ENCODE results near the gene ERCC6L2. TPM values are rescaled to one million over a fixed set of nuclear protein-coding genes. Genes with fewer than 3 reads are reported as not detected.

Gene ERCC6L2
- total RNA-seq, 1 donor from 2014 or later = 33.7 TPM

- intact Hi-C loops (cut with micrococcal nuclease) = no loop called here
- no peak for DNase-seq (ENCODE audit: low spot score)
- H3K27ac Mint-ChIP-seq = no peak overlapping the region
- H3K36me3 Mint-ChIP-seq (ENCODE audit: low read depth) = peaks cover 58% of the 10 kb centered on the region
- H3K27me3 Mint-ChIP-seq (ENCODE audit: insufficient read depth) = no peaks in the 10 kb centered on the region
- H3K9me3 Mint-ChIP-seq = peaks cover 22% of the 10 kb centered on the region
- no peaks in the 10 kb centered on the region for H3K4me1 Mint-ChIP-seq (ENCODE audit: low read depth)
- H3K4me3 Mint-ChIP-seq = no peak overlapping the region
These were observed 64.0 kb downstream of the ERCC6L2 start for GRCh38 chr9:95939472-95939871.

GRCh38 chr9:95940265-95940664 lies 64.8 kb downstream of the ERCC6L2 start:
- H3K27ac Mint-ChIP-seq = no peak overlapping the region
- no peak overlapping the region for H3K4me3 Mint-ChIP-seq
- H3K9me3 Mint-ChIP-seq = peaks cover 25% of the 10 kb centered on the region
- DNase-seq (ENCODE audit: low spot score) = no peak
- H3K27me3 Mint-ChIP-seq (ENCODE audit: insufficient read depth) = no peaks in the 10 kb centered on the region
- H3K36me3 Mint-ChIP-seq (ENCODE audit: low read depth) = peaks cover 60% of the 10 kb centered on the region
- intact Hi-C loops (cut with micrococcal nuclease) = no loop called here
- H3K4me1 Mint-ChIP-seq (ENCODE audit: low read depth) = no peaks in the 10 kb centered on the region

- Mint-ChIP-seq H3K4me1 (ENCODE audit: low read depth) (no peaks in the 10 kb centered on the region), H3K36me3 (ENCODE audit: low read depth) (peaks cover 61% of the 10 kb centered on the region)
- intact Hi-C loops (cut with micrococcal nuclease) = no loop called here
These were observed 66.5 kb downstream of the ERCC6L2 start for GRCh38 chr9:95942016-95942415.

GRCh38 chr9:95947118-95947517 lies 71.6 kb downstream of the ERCC6L2 start:
- H3K4me1 Mint-ChIP-seq (ENCODE audit: low read depth) = no peaks in the 10 kb centered on the region
- no peak for DNase-seq (ENCODE audit: low spot score)
- peaks cover 43% of the 10 kb centered on the region for H3K9me3 Mint-ChIP-seq
- H3K27ac Mint-ChIP-seq = no peak overlapping the region
- no peak overlapping the region for H3K4me3 Mint-ChIP-seq
- peaks cover 70% of the 10 kb centered on the region for H3K36me3 Mint-ChIP-seq (ENCODE audit: low read depth)
- H3K27me3 Mint-ChIP-seq (ENCODE audit: insufficient read depth) = no peaks in the 10 kb centered on the region
- intact Hi-C loops (cut with micrococcal nuclease) = no loop called here

More at GRCh38 chr9:95942016-95942415, 66.5 kb downstream of the ERCC6L2 start:
- H3K27me3 Mint-ChIP-seq (ENCODE audit: insufficient read depth) = no peaks in the 10 kb centered on the region
- peaks cover 36% of the 10 kb centered on the region for H3K9me3 Mint-ChIP-seq
- no peak overlapping the region for H3K27ac Mint-ChIP-seq
- DNase-seq (ENCODE audit: low spot score) = no peak
- no peak overlapping the region for H3K4me3 Mint-ChIP-seq

GRCh38 chr9:95952471-95952870 lies 77.0 kb downstream of the ERCC6L2 start:
- intact Hi-C loops (cut with micrococcal nuclease) = no loop called here
- Mint-ChIP-seq H3K4me3 (no peak overlapping the region), H3K9me3 (peaks cover 38% of the 10 kb centered on the region), H3K27ac (no peak overlapping the region), H3K27me3 (ENCODE audit: insufficient read depth) (no peaks in the 10 kb centered on the region), H3K36me3 (ENCODE audit: low read depth) (peaks cover 54% of the 10 kb centered on the region), H3K4me1 (ENCODE audit: low read depth) (peaks cover 9% of the 10 kb centered on the region)
- no peak for DNase-seq (ENCODE audit: low spot score)

GRCh38 chr9:95953986-95954385 lies 78.5 kb downstream of the ERCC6L2 start:
- Mint-ChIP-seq H3K27me3 (ENCODE audit: insufficient read depth) (no peaks in the 10 kb centered on the region), H3K4me3 (no peak overlapping the region), H3K27ac (no peak overlapping the region), H3K36me3 (ENCODE audit: low read depth) (peaks cover 49% of the 10 kb centered on the region), H3K4me1 (ENCODE audit: low read depth) (peaks cover 9% of the 10 kb centered on the region), H3K9me3 (peaks cover 27% of the 10 kb centered on the region)
- intact Hi-C loops (cut with micrococcal nuclease) = no loop called here
- DNase-seq (ENCODE audit: low spot score) = no peak

- H3K4me3 Mint-ChIP-seq = no peak overlapping the region
These were observed 79.4 kb downstream of the ERCC6L2 start for GRCh38 chr9:95954940-95955339.

GRCh38 chr9:95962936-95963335 lies 87.4 kb downstream of the ERCC6L2 start:
- H3K4me1 Mint-ChIP-seq (ENCODE audit: low read depth) = peaks cover 5% of the 10 kb centered on the region
- H3K4me3 Mint-ChIP-seq = no peak overlapping the region
- H3K27ac Mint-ChIP-seq = no peak overlapping the region
- intact Hi-C loops (cut with micrococcal nuclease) = no loop called here
- H3K36me3 Mint-ChIP-seq (ENCODE audit: low read depth) = peaks cover 27% of the 10 kb centered on the region
- H3K27me3 Mint-ChIP-seq (ENCODE audit: insufficient read depth) = no peaks in the 10 kb centered on the region
- H3K9me3 Mint-ChIP-seq = peaks cover 18% of the 10 kb centered on the region
- no peak for DNase-seq (ENCODE audit: low spot score)

More at GRCh38 chr9:95954940-95955339, 79.4 kb downstream of the ERCC6L2 start:
- intact Hi-C loops (cut with micrococcal nuclease) = no loop called here
- DNase-seq (ENCODE audit: low spot score) = no peak
- Mint-ChIP-seq H3K36me3 (ENCODE audit: low read depth) (peaks cover 45% of the 10 kb centered on the region), H3K4me1 (ENCODE audit: low read depth) (peaks cover 9% of the 10 kb centered on the region), H3K9me3 (peaks cover 23% of the 10 kb centered on the region), H3K27me3 (ENCODE audit: insufficient read depth) (no peaks in the 10 kb centered on the region), H3K27ac (no peak overlapping the region)

- peaks cover 24% of the 10 kb centered on the region for H3K36me3 Mint-ChIP-seq (ENCODE audit: low read depth)
- intact Hi-C loops (cut with micrococcal nuclease) = no loop called here
- H3K27ac Mint-ChIP-seq = no peak overlapping the region
- H3K4me1 Mint-ChIP-seq (ENCODE audit: low read depth) = peaks cover 5% of the 10 kb centered on the region
- H3K4me3 Mint-ChIP-seq = no peak overlapping the region
- DNase-seq (ENCODE audit: low spot score) = no peak
- H3K9me3 Mint-ChIP-seq = peaks cover 18% of the 10 kb centered on the region
- no peaks in the 10 kb centered on the region for H3K27me3 Mint-ChIP-seq (ENCODE audit: insufficient read depth)
These were observed 88.2 kb downstream of the ERCC6L2 start for GRCh38 chr9:95963659-95964058.

- no peak overlapping the region for H3K4me3 Mint-ChIP-seq
- no peak overlapping the region for H3K27ac Mint-ChIP-seq
- H3K4me1 Mint-ChIP-seq (ENCODE audit: low read depth) = peaks cover 5% of the 10 kb centered on the region
- intact Hi-C loops (cut with micrococcal nuclease) = no loop called here
- peaks cover 5% of the 10 kb centered on the region for H3K9me3 Mint-ChIP-seq
- no peak for DNase-seq (ENCODE audit: low spot score)
- peaks cover 25% of the 10 kb centered on the region for H3K36me3 Mint-ChIP-seq (ENCODE audit: low read depth)
- H3K27me3 Mint-ChIP-seq (ENCODE audit: insufficient read depth) = no peaks in the 10 kb centered on the region
These were observed 90.8 kb downstream of the ERCC6L2 start for GRCh38 chr9:95966306-95966705.

GRCh38 chr9:95970317-95970716 lies 94.8 kb downstream of the ERCC6L2 start:
- Mint-ChIP-seq H3K4me1 (ENCODE audit: low read depth) (peaks cover 15% of the 10 kb centered on the region), H3K36me3 (ENCODE audit: low read depth) (peaks cover 40% of the 10 kb centered on the region), H3K27me3 (ENCODE audit: insufficient read depth) (no peaks in the 10 kb centered on the region), H3K9me3 (peaks cover 4% of the 10 kb centered on the region), H3K4me3 (no peak overlapping the region), H3K27ac (no peak overlapping the region)
- intact Hi-C loops (cut with micrococcal nuclease) = loop anchor here (5.0 kb wide), 1 partner anchor 37 kb away; no protein-coding TSS in a partner anchor
- DNase-seq (ENCODE audit: low spot score) = no peak

GRCh38 chr9:95971815-95972214 lies 96.3 kb downstream of the ERCC6L2 start:
- H3K9me3 Mint-ChIP-seq = peaks cover 4% of the 10 kb centered on the region
- peaks cover 16% of the 10 kb centered on the region for H3K4me1 Mint-ChIP-seq (ENCODE audit: low read depth)
- DNase-seq (ENCODE audit: low spot score) = no peak
- H3K27ac Mint-ChIP-seq = no peak overlapping the region
- peaks cover 46% of the 10 kb centered on the region for H3K36me3 Mint-ChIP-seq (ENCODE audit: low read depth)
- intact Hi-C loops (cut with micrococcal nuclease) = loop anchor here (5.0 kb wide), 1 partner anchor 35 kb away; no protein-coding TSS in a partner anchor
- no peaks in the 10 kb centered on the region for H3K27me3 Mint-ChIP-seq (ENCODE audit: insufficient read depth)
- H3K4me3 Mint-ChIP-seq = no peak overlapping the region

GRCh38 chr9:95974389-95974788 lies 98.9 kb downstream of the ERCC6L2 start:
- no peak overlapping the region for H3K4me3 Mint-ChIP-seq
- no peak overlapping the region for H3K27ac Mint-ChIP-seq
- intact Hi-C loops (cut with micrococcal nuclease) = loop anchor here (5.0 kb wide), 1 partner anchor 33 kb away; no protein-coding TSS in a partner anchor
- H3K27me3 Mint-ChIP-seq (ENCODE audit: insufficient read depth) = no peaks in the 10 kb centered on the region
- H3K36me3 Mint-ChIP-seq (ENCODE audit: low read depth) = peaks cover 40% of the 10 kb centered on the region
- no peak for DNase-seq (ENCODE audit: low spot score)
- H3K4me1 Mint-ChIP-seq (ENCODE audit: low read depth) = peaks cover 16% of the 10 kb centered on the region
- peaks cover 4% of the 10 kb centered on the region for H3K9me3 Mint-ChIP-seq

GRCh38 chr9:95977371-95977770 lies 101.9 kb downstream of the ERCC6L2 start:
- intact Hi-C loops (cut with micrococcal nuclease) = no loop called here
- Mint-ChIP-seq H3K4me3 (no peak overlapping the region), H3K9me3 (peaks cover 4% of the 10 kb centered on the region), H3K27ac (no peak overlapping the region), H3K36me3 (ENCODE audit: low read depth) (peaks cover 38% of the 10 kb centered on the region), H3K27me3 (ENCODE audit: insufficient read depth) (no peaks in the 10 kb centered on the region), H3K4me1 (ENCODE audit: low read depth) (peaks cover 32% of the 10 kb centered on the region)
- DNase-seq (ENCODE audit: low spot score) = no peak

All from activated T-helper 1 cell treated with anti-CD3 and anti-CD28 coated beads, Interleukin-12 subunit alpha, Interleukin-12 subunit beta, Interleukin-2, Interleukin-4 antibody, amounts not matched to agents 30 ng/mL and 10 ng/mL and 1 ng/mL, durations not matched to agents 14 hours and 24 hours and 36 hours (primary cell).